ENCODE results near the gene CHRND. TPM values are rescaled to one million over a fixed set of nuclear protein-coding genes. Genes with fewer than 3 reads are reported as not detected.

Gene CHRND
- total RNA-seq, 1 donor from 2014 or later: not detected

DNA sequence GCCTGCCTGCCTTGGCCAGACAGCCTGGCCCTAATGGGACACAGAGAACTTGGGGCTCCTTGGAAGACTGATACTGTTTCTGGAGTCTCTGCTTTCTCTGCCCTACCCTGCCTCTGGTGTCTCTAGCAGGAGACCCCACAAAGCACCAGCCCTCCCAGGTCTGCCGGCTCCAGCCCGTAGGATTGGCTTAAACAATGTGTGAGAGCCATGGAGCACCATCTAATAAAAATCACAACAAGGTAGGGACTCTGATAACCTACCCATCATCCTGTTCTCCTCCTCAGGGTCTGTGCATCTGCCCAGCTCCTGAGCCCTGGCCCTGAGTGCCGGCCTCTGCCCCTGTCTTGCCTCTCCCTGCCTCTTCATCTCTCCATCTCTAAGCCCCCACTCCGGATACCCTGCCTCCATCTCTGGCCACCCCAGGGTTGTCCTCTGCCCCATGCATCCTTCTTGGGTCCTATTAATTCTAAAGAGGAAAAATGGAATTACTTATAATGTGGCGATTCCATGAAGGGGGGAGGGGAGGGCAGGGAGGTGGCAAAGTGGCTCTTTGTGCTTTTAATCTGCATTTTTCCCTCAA, 37.1 kb upstream of the CHRND start:
- Mint-ChIP-seq H3K27me3 (ENCODE audit: unreplicated experiment) (peaks cover 22% of the 10 kb centered on the region), H3K36me3 (ENCODE audit: low read depth, unreplicated experiment) (no peaks in the 10 kb centered on the region)

DNA sequence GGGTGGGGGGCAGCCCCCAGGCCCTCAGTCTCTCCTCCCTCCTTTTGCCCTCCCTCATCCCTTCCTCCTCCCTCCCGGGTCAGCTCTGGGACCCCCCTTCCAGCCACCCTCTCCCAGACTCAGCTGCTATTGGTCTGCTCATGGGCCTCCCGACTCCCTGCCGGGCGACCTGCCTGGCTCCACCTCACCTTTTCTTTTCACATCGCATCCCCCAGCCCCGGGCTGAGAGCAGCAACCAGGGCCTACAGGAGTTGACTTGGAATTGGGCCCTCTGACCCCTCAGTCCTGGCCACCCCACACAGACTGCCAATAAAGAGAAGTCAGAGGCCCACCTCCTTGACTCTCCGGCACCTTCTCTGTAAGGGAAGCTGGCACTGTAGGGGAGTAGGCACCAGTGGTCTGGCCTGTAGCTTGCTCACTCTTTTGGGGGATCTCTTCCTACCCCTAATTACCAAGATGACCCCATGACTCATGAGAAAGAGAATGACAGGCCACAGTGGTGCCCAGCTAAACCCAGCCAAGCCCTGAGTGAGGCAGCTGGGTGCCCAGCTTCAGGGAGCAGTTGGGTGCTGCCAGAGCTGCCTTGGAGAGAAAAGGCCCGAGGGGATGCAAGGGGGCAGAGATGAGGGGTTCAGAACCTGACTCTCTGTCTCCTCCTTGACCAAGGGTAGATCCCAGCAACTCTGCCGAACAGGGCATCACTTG, 36.3 kb upstream of the CHRND start:
- DNase-seq (ENCODE audit: low spot score): no peak
- H3K4me3 Mint-ChIP-seq (ENCODE audit: unreplicated experiment): no peak overlapping the region
- no peak overlapping the region for H3K27ac Mint-ChIP-seq (ENCODE audit: unreplicated experiment)
- H3K36me3 Mint-ChIP-seq (ENCODE audit: low read depth, unreplicated experiment): no peaks in the 10 kb centered on the region
- H3K9me3 Mint-ChIP-seq (ENCODE audit: unreplicated experiment): no peaks in the 10 kb centered on the region
- peaks cover 4% of the 10 kb centered on the region for H3K4me1 Mint-ChIP-seq (ENCODE audit: unreplicated experiment)
- peaks cover 20% of the 10 kb centered on the region for H3K27me3 Mint-ChIP-seq (ENCODE audit: unreplicated experiment)
- TF ChIP-seq, protein P1, sequence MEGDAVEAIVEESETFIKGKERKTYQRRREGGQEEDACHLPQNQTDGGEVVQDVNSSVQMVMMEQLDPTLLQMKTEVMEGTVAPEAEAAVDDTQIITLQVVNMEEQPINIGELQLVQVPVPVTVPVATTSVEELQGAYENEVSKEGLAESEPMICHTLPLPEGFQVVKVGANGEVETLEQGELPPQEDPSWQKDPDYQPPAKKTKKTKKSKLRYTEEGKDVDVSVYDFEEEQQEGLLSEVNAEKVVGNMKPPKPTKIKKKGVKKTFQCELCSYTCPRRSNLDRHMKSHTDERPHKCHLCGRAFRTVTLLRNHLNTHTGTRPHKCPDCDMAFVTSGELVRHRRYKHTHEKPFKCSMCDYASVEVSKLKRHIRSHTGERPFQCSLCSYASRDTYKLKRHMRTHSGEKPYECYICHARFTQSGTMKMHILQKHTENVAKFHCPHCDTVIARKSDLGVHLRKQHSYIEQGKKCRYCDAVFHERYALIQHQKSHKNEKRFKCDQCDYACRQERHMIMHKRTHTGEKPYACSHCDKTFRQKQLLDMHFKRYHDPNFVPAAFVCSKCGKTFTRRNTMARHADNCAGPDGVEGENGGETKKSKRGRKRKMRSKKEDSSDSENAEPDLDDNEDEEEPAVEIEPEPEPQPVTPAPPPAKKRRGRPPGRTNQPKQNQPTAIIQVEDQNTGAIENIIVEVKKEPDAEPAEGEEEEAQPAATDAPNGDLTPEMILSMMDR (IDR thresholded peaks at IDR 0.05; ENCODE audit: unreplicated experiment): no peak

More for the DNA sequence above, 37.1 kb upstream of the CHRND start:
- DNase-seq (ENCODE audit: low spot score): no peak
- no peak overlapping the region for H3K27ac Mint-ChIP-seq (ENCODE audit: unreplicated experiment)
- H3K9me3 Mint-ChIP-seq (ENCODE audit: unreplicated experiment): no peaks in the 10 kb centered on the region
- H3K4me3 Mint-ChIP-seq (ENCODE audit: unreplicated experiment): no peak overlapping the region
- TF ChIP-seq, protein P1 (IDR thresholded peaks at IDR 0.05; ENCODE audit: unreplicated experiment): no peak
- H3K4me1 Mint-ChIP-seq (ENCODE audit: unreplicated experiment): peaks cover 4% of the 10 kb centered on the region

DNA sequence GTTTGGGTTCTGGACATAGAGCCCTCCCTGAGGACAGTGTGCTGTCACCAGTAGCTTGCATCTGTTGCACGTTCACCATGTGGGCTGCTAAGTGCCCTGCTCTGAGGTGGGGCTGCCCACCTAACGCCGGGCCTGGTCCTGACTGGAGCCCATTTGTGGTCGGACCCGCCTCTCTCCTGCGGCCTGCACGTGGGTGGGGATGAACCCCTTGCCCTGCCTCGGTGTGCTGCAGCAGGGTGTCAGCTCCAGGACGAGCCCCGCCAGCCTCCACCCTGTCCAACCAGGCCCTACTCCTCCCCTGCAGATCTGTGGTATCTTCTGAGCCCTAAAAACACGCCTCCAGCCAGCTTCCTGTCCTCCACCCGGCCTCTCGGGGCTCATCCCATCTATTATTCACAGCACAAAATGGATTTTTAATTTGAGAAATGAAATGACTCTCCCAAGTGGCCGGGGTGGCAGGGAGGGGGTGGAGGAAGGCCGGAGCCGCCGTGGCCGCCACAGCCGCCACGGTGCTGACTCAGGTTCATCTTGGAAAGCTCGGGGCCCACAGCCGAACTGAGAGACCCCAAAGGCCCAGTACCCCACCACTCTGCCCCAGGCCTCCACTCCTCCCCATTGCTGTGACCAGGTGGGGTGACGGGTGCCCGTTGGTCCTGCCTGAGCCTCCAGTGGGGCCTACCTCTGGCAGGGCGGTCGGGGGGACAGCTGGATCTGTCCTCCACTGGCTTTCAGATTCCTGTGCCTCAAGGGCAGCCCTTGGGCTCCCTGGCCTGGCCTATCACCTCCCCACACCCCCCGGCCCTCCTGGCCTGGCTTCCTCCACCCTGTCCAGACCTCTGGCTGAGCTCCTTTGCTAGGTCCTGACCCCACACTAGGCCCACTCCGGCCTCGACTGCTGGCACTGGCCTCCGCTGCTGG, 35.5 kb upstream of the CHRND start:
- no peak for DNase-seq (ENCODE audit: low spot score)
- Mint-ChIP-seq H3K4me1 (ENCODE audit: unreplicated experiment) (no peaks in the 10 kb centered on the region), H3K27ac (ENCODE audit: unreplicated experiment) (no peak overlapping the region), H3K36me3 (ENCODE audit: low read depth, unreplicated experiment) (no peaks in the 10 kb centered on the region), H3K27me3 (ENCODE audit: unreplicated experiment) (peaks cover 17% of the 10 kb centered on the region), H3K9me3 (ENCODE audit: unreplicated experiment) (no peaks in the 10 kb centered on the region), H3K4me3 (ENCODE audit: unreplicated experiment) (no peak overlapping the region)
- TF ChIP-seq, protein P1 (IDR thresholded peaks at IDR 0.05; ENCODE audit: unreplicated experiment): no peak

DNA sequence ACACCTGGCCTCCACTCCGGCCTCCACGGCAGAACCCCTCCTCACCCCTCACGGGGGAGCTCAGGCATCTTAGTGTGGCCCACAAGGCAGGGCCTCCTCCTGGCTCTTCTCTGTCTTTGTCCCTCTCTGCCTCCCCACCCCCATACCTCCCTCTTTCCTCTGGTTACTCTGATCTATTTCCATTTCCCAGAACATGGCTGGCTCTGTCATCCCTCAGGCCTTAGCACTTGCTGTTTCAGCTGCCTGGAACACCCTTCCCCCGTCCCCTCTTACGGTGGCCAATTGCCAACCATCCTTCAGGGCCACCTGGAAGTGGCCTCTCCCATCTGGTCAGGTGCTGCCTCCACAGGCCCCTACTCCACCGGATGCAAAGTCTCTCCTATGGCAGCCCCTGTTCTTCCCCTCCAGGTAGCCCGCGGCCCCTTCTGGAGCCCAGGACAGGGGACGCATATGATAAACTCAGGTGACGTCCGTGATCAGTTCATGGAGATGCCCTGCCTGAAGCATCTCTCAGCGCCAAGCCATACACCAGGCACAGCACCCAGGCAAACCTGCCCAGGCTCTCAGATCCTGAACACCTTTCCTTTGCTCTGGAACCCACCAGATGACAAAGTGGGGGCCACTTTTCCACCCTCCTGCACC, 34.7 kb upstream of the CHRND start:
- no peak overlapping the region for H3K4me3 Mint-ChIP-seq (ENCODE audit: unreplicated experiment)
- no peak for DNase-seq (ENCODE audit: low spot score)
- H3K27ac Mint-ChIP-seq (ENCODE audit: unreplicated experiment): no peak overlapping the region
- H3K9me3 Mint-ChIP-seq (ENCODE audit: unreplicated experiment): no peaks in the 10 kb centered on the region
- TF ChIP-seq, protein P1 (IDR thresholded peaks at IDR 0.05; ENCODE audit: unreplicated experiment): no peak
- no peaks in the 10 kb centered on the region for H3K36me3 Mint-ChIP-seq (ENCODE audit: low read depth, unreplicated experiment)
- peaks cover 19% of the 10 kb centered on the region for H3K27me3 Mint-ChIP-seq (ENCODE audit: unreplicated experiment)
- H3K4me1 Mint-ChIP-seq (ENCODE audit: unreplicated experiment): no peaks in the 10 kb centered on the region

Data from endothelial cell (in vitro differentiated cells).